Transverse colon (tissue), 3 donors: ENCODE data around the gene TAS1R2.

ENCODE experiments used
- CTCF ChIP-seq, 5 experiments: fragments of 200-600 bp in 3 of 5; fragments of 450-650 bp in 2 of 5; sonication (generic) in 3 of 5; IDR thresholded peaks; 1 replicate in 2 of 5; 2 replicates in 3 of 5; pipeline ENCODE4 v1.5.1; 2016 to 2017; ENCODE audit warnings: antibody characterized with exemption in 5 of 5, inconsistent platforms in 3 of 5, mild to moderate bottlenecking in 2 of 5, moderate library complexity in 1 of 5
- POLR2A ChIP-seq: fragments of 450-650 bp; IDR thresholded peaks from one replicate; pipeline ENCODE4 v1.6.1; 2016; ENCODE audit warnings: antibody characterized with exemption, mild to moderate bottlenecking, moderate library complexity

- TF ChIP-seq POLR2A (no peak), CTCF (IDR thresholded peaks at IDR 0.05) (no peak)
Observed at GRCh38 chr1:18849261-18849711, 10.2 kb downstream of the TAS1R2 start.
